ENCODE measurements around the gene HOXA3.

Gene HOXA3

GRCh38 chr7:27178366-27178765 is 26.0 kb upstream of the HOXA3 start:
- no peak for DNase-seq (ENCODE audit: low spot score)

- DNase-seq (ENCODE audit: low spot score) = no peak
Observed at GRCh38 chr7:27177795-27178320, 25.5 kb upstream of the HOXA3 start.

GRCh38 chr7:27176962-27177794 is 24.8 kb upstream of the HOXA3 start:
- no peak for DNase-seq (ENCODE audit: low spot score)

GRCh38 chr7:27176524-27176845 is 24.1 kb upstream of the HOXA3 start:
- DNase-seq (ENCODE audit: low spot score) = no peak

DNA sequence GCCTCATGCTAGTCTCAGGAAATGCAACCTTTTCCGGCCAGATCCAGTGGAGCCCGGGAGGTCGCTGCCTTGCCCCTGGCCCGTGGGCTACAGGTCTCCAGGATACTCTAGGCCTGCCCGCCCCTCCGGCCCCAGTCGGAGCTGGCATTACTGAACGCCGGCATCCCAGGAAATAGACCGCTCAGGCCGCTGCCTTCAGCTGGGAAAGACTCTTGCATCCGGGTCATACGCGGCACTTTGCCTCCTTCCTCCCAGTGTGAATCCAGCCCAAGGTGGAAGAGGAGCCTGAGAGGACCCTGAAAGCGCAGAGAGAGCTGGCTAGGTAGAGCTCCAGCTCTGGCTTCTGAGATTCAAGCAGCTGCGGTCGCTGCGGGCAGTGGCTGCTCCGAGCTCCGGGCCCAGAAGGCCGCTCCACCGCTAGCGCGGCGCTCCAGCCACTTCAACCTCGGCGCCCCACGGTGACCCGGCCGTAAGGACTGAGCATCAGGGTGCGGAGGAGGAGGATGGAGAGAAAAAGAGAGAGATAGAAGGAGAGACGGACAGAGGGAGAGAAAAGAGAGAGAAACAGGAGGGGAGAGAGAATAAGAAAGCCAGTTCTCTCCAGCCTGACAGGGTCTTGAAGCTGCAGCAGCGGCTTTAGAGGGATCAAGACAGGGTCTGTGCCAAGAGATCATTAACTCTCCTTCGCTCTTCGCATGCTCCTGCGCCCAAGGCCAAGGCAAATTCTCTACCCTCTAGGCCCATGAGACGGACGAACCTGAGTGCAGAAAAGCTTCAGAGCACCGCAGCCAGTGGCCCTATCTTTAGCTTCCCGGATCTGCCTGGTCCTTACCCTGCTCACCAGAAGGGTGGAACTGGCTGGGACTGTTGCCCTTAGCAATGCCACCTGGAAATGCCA is 23.5 kb upstream of the HOXA3 start:
- no peak for DNase-seq (ENCODE audit: low spot score)

- DNase-seq (ENCODE audit: low spot score) = peak; percentile 64
Observed at GRCh38 chr7:27174874-27175625, 22.7 kb upstream of the HOXA3 start.

- peak; percentile 53 for DNase-seq (ENCODE audit: low spot score)
Observed at GRCh38 chr7:27173956-27174873, 21.8 kb upstream of the HOXA3 start, which contains the start of gene HOXA10. Gene HOXA10 (minus strand): TSS chr7:27174320. CDS start chr7:27174306, 14 bp downstream.

- peak; percentile 58 for DNase-seq (ENCODE audit: low spot score)
Observed at GRCh38 chr7:27173511-27173955, 21.1 kb upstream of the HOXA3 start.

DNA sequence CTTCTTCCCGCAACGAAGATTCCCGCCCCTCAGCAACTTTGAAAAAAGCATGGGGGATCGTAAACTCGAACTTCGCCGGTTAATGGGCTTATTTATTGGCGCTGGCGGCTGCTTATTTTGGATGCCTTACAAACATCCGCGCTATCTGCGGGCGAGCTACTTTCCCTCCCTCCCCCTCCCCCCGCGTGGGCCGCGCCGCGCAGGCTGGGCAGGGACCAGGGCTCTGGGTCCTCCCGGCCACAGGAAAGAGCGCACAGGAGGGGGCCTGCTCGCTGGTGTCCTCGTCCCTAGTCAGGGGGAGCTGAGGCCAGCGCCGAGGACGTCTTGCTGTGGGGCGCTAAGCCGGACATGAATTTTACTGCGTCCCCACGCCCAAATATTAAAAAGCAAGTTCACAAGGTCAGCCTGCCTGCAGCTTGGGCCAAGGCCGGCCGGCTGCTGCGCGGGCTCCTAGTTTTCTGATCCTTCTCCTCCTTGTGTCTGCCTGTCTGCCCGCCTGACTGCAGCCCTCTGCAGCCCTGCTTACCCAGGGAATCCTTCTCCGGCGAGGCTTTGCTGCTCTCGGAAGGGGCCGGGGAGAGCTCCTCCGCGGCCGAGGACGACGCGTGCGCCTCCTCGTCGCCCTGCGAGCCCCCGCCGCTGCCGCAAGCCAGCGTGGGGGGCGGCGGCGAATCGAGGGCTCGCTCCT is 20.6 kb upstream of the HOXA3 start:
- DNase-seq (ENCODE audit: low spot score) = peak; percentile 62

- peak; percentile 42 for DNase-seq (ENCODE audit: low spot score)
Observed at GRCh38 chr7:27172315-27172774, 20.0 kb upstream of the HOXA3 start.

DNA sequence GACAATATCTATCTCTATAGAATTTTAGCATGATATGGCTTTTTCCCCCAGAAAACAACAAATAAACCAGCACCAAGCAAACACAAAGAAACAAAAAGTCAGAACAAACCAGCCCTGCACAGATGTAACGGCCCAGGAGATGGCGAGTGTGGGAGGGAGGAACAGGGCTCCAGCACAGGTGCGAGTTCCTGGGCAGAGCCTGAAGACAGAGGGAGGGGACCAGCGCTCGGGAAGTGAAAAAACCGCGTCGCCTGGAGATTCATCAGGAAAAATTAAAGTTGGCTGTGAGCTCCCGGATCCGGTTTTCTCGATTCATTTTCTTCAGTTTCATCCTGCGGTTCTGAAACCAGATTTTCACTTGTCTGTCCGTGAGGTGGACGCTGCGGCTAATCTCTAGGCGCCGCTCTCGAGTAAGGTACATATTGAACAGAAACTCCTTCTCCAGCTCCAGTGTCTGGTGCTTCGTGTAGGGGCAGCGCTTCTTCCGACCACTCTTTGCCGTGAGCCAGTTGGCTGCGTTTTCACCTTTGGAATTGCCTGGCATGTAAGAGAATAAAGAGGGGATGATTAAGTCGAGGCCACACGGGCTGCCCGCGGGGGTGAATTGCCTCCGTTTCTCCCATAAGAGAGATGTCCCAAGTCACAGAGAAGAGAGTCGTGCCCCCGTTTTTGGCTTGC is 19.4 kb upstream of the HOXA3 start:
- DNase-seq (ENCODE audit: low spot score) = peak; percentile 64

GRCh38 chr7:27171325-27171636 is 18.9 kb upstream of the HOXA3 start:
- peak; percentile 72 for DNase-seq (ENCODE audit: low spot score)

DNA sequence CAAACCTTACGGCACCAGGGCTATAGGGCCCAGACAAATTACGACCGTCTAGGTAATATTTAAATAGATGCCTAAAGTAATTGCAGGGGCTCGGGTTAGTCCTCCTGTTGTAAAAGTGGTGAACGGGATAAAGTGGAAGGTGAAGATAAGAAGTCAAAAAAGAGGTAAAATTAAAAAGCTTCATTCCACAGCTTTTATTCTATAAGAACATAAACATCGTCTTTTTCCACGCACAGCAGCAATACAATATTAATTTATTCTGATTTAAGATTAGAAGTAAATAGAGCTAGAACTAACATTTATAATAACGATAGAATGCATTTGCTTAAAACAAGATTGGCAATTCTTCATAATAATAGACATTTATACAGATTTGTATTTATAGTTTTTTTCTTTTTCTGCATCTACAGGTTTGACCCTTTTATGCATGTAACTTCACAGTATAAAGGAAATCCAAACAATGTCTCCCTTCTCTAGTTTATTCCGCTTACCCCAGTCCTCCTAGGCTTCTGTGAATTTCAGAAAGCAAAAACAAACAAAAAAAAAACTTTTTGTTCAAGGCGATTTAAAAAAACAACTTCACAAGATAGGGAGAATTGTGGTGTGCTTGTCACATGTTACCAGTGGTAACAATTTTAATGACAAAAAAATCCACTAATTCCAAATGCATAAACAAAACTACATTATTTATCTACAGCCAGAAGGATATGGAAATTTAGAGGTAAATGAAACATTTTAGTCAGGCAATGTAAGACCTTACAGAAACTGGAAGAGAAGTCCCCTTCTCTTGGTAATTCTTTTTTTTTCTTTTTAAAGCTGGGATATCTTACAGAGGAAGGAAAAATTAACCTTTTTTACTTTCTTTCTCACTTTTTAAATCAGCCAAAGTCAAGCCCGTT is 18.3 kb upstream of the HOXA3 start:
- no peak for DNase-seq (ENCODE audit: low spot score)

GRCh38 chr7:27169658-27170425 is 17.5 kb upstream of the HOXA3 start:
- peak; percentile 68 for DNase-seq (ENCODE audit: low spot score)

DNA sequence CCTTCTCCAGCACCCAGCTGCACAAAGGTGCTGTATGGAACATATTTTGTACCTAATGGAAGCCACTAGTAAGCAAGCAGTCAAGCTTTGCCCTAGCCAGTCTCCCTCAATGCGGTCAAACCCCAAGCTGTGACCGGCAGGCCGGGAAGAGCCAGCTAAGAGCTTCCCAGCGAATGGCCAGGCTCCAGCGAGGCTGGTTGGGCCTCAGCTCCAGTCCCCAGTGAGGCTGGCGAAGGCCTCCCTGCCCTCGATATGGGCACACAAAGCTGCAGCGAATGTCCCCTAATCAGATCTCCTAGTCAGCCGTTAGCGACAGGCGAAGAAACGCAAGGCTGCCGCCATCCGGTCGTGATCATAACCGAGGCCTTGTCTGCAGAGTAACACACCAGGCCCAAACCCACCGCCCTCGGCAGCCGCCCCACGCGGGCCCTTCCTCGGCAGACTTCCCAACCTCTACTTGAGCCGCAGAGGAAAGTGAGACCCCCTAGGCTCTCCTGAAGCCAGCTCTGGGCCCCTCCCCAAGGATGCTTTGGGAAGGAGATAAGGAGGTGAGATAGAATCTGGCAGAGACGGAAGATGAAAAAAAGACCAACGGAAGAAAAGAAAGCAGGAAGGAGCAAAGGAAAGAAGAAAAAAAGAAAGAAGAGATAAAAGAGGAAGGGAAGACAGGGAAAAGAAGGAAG is 16.0 kb upstream of the HOXA3 start:
- peak; percentile 69 for DNase-seq (ENCODE audit: low spot score)

GRCh38 chr7:27167916-27168264 is 15.5 kb upstream of the HOXA3 start:
- no peak for DNase-seq (ENCODE audit: low spot score)
